Liver (tissue), 3 donors: ENCODE results near the gene LRP5.

Experiments
- TAF1 ChIP-seq: conservative IDR thresholded peaks from 2 replicates; pipeline ENCODE4 v1.6.1; 2016; ENCODE audit warnings: antibody characterized with exemption, mild to moderate bottlenecking
- TF ChIP-seq, protein P1 (sequence below): IDR thresholded peaks from 2 replicates; pipeline ENCODE4 v1.6.1; 2016; ENCODE audit warnings: antibody characterized with exemption
- TF ChIP-seq, protein P2 (sequence below): fragments of 150-350 bp; IDR thresholded peaks from 2 replicates; pipeline ENCODE4 v1.5.1; 2017; ENCODE audit warnings: improper control_type of control experiment, low read depth, low read length; ENCODE audit not compliant: missing input control
- donor health status: healthy.
- donor health status: healthy.

DNA sequence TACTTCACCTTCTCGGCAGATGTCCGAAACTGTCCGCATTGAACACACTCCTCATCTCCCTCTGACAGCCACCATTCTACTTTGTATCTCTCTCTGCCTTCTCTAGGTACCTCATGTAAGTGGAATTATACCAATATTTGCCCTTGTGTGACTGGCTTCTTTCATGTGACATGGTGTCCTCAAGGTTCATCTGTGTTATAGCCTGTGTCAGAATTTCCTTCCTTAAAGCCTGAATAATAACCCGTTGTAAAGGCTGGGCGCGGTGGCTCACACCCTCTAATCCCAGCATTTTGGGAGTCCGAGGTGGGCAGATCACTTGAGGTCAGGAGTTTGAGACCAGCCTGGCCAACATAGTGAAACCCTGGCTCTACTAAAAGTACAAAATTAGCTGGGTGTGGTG is 107.8 kb downstream of the LRP5 start:
- TF ChIP-seq, protein P1, sequence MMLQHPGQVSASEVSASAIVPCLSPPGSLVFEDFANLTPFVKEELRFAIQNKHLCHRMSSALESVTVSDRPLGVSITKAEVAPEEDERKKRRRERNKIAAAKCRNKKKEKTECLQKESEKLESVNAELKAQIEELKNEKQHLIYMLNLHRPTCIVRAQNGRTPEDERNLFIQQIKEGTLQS, result no peak
- TF ChIP-seq, protein P2, sequence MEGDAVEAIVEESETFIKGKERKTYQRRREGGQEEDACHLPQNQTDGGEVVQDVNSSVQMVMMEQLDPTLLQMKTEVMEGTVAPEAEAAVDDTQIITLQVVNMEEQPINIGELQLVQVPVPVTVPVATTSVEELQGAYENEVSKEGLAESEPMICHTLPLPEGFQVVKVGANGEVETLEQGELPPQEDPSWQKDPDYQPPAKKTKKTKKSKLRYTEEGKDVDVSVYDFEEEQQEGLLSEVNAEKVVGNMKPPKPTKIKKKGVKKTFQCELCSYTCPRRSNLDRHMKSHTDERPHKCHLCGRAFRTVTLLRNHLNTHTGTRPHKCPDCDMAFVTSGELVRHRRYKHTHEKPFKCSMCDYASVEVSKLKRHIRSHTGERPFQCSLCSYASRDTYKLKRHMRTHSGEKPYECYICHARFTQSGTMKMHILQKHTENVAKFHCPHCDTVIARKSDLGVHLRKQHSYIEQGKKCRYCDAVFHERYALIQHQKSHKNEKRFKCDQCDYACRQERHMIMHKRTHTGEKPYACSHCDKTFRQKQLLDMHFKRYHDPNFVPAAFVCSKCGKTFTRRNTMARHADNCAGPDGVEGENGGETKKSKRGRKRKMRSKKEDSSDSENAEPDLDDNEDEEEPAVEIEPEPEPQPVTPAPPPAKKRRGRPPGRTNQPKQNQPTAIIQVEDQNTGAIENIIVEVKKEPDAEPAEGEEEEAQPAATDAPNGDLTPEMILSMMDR, result no peak
- TF ChIP-seq TAF1, result no peak
